Measurements from ENCODE around the gene RAB43.

The RAB43 gene

GRCh38 chr3:129061888-129062834 is 59.4 kb downstream of the RAB43 start:
- Mint-ChIP-seq H3K9me3 (no peaks in the 10 kb centered on the region), H3K36me3 (no peaks in the 10 kb centered on the region), H3K4me1 (no peaks in the 10 kb centered on the region), H3K27ac (no peak overlapping the region), H3K4me3 (no peak overlapping the region)
- ATAC-seq (no peak), DNase-seq (ENCODE audit: low spot score in 2 of 2) (no peak)

DNA sequence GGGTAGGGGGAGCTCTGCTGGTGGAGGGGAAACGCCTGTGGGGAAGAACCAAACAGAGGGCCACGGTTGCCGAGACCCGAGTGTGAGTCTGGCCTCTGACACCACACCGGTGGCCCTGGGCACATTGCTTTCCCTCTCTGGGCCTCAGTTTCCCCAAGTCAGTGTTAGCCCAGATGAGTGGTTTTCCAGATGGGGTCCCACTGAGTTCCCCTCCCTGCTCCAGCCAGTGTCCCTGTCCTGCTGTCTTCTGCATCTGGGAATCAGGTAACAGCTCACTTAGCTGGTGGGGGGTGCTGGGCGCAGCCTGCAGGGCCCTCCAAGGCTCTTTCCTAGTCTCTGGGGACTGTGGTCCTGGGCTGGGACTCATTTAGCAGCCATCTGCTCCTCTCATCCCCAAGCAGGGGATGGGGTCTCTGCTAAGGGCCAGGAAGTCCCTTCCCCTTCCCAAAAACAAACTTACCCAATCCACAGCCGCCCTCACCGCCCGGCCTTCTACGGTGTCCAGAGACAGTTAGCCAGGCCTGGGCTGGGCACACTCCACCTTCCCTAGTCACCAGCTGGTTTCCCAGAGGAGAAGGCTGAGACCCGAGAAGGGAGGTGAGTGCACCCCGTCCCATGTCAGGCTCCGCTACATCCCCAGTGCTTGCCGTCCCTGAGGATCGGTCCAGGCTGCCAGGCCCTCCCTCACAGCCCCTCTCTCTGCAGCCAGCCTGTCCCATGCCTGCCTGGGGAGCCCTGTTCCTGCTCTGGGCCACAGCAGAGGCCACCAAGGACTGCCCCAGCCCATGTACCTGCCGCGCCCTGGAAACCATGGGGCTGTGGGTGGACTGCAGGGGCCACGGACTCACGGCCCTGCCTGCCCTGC is 60.3 kb downstream of the RAB43 start:
- no peak for ATAC-seq
- no peak overlapping the region for H3K4me3 Mint-ChIP-seq
- no peaks in the 10 kb centered on the region for H3K36me3 Mint-ChIP-seq
- no peak overlapping the region for H3K27ac Mint-ChIP-seq
- no peak for DNase-seq (ENCODE audit: low spot score in 2 of 2)
- H3K9me3 Mint-ChIP-seq = no peaks in the 10 kb centered on the region
- no peaks in the 10 kb centered on the region for H3K4me1 Mint-ChIP-seq

DNA sequence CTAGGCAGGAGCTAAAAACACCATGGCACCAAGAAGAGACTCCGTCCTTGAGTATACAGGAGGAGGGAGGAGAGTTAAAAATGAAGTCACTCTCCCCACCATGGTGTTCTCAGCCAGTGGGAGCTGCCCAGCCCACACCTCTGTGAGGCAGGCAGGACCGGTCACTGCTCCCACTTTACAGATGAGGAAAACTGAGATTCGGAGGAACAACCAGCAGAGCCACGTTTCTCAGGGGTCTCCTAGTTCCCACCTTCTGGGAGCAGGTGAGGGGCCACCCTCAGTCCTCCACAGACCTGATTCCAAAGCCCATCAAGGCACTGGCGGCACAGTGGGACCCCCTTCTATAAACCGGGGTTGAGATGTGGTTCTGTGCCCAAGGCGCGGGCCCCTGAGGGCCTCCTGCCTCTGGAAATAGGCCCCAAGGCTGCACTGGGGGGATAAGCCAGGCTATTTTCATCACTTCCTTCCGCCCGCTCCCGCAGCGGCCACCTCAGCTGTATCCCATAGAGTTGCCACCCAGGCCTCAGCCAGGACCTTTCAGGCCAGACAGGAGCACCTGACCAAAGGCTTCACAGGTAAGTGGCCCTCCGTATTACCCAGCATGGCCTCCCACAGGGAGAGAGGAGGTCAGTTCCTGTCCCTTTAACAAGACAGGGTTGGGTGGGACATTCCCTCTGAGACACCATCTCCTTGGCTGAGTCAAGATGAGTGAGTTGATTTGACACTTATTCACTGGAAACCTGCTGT is 61.2 kb downstream of the RAB43 start, which contains the start of gene GP9:
Gene GP9, plus strand, starts transcription at position 504 of the 747 bp plus-strand sequence. CDS start 961 bp downstream, outside the sequence.
- no peaks in the 10 kb centered on the region for H3K36me3 Mint-ChIP-seq
- H3K4me1 Mint-ChIP-seq = no peaks in the 10 kb centered on the region
- H3K4me3 Mint-ChIP-seq = no peak within 1 kb of the TSS
- no peak for DNase-seq (ENCODE audit: low spot score in 2 of 2)
- H3K27ac Mint-ChIP-seq = no peak within 1 kb of the TSS
- no peaks in the 10 kb centered on the region for H3K9me3 Mint-ChIP-seq
- peak; percentile 56 for ATAC-seq

- Mint-ChIP-seq H3K27ac (no peak overlapping the region), H3K9me3 (no peaks in the 10 kb centered on the region), H3K4me3 (no peak overlapping the region), H3K4me1 (no peaks in the 10 kb centered on the region), H3K36me3 (no peaks in the 10 kb centered on the region)
- ATAC-seq = no peak
- no peak for DNase-seq (ENCODE audit: low spot score in 2 of 2)
These were observed 62.2 kb downstream of the RAB43 start for GRCh38 chr3:129059311-129059958.

- peak; percentile 40 for ATAC-seq
- Mint-ChIP-seq H3K36me3 (no peaks in the 10 kb centered on the region), H3K9me3 (no peaks in the 10 kb centered on the region), H3K27ac (no peak overlapping the region), H3K4me3 (no peak overlapping the region), H3K4me1 (peaks cover 3% of the 10 kb centered on the region)
- no peak for DNase-seq (ENCODE audit: low spot score in 2 of 2)
These were observed 63.0 kb downstream of the RAB43 start for GRCh38 chr3:129058441-129059200.

GRCh38 chr3:129057249-129057648 is 64.4 kb downstream of the RAB43 start:
- Mint-ChIP-seq H3K4me1 (peaks cover 7% of the 10 kb centered on the region), H3K36me3 (no peaks in the 10 kb centered on the region), H3K9me3 (no peaks in the 10 kb centered on the region), H3K27ac (no peak overlapping the region), H3K4me3 (no peak overlapping the region)
- no peak for ATAC-seq
- no peak for DNase-seq (ENCODE audit: low spot score in 2 of 2)

- Mint-ChIP-seq H3K27ac (no peak overlapping the region), H3K9me3 (no peaks in the 10 kb centered on the region), H3K4me3 (no peak overlapping the region), H3K4me1 (peaks cover 7% of the 10 kb centered on the region), H3K36me3 (no peaks in the 10 kb centered on the region)
- DNase-seq (ENCODE audit: low spot score in 2 of 2) (no peak), ATAC-seq (no peak)
These were observed 65.0 kb downstream of the RAB43 start for GRCh38 chr3:129056451-129057173.

- H3K27ac Mint-ChIP-seq = no peak overlapping the region
- H3K9me3 Mint-ChIP-seq = no peaks in the 10 kb centered on the region
- no peak for DNase-seq (ENCODE audit: low spot score in 2 of 2)
These were observed 66.9 kb downstream of the RAB43 start for GRCh38 chr3:129054605-129055104.

GRCh38 chr3:129052675-129053074 is 68.9 kb downstream of the RAB43 start:
- no peak overlapping the region for H3K4me3 Mint-ChIP-seq
- no peak for ATAC-seq
- H3K4me1 Mint-ChIP-seq = peaks cover 7% of the 10 kb centered on the region
- peaks cover 4% of the 10 kb centered on the region for H3K9me3 Mint-ChIP-seq
- no peaks in the 10 kb centered on the region for H3K36me3 Mint-ChIP-seq
- no peak for DNase-seq (ENCODE audit: low spot score in 2 of 2)
- peak overlapping the region; percentile 66 for H3K27ac Mint-ChIP-seq

More at GRCh38 chr3:129054605-129055104, 66.9 kb downstream of the RAB43 start:
- Mint-ChIP-seq H3K4me1 (peaks cover 7% of the 10 kb centered on the region), H3K36me3 (no peaks in the 10 kb centered on the region), H3K4me3 (no peak overlapping the region)
- no peak for ATAC-seq

GRCh38 chr3:129051871-129052340 is 69.7 kb downstream of the RAB43 start:
- H3K36me3 Mint-ChIP-seq = no peaks in the 10 kb centered on the region
- DNase-seq (ENCODE audit: low spot score in 2 of 2) = no peak
- ATAC-seq = no peak
- H3K9me3 Mint-ChIP-seq = peaks cover 4% of the 10 kb centered on the region
- no peak overlapping the region for H3K27ac Mint-ChIP-seq
- H3K4me1 Mint-ChIP-seq = peaks cover 7% of the 10 kb centered on the region
- H3K4me3 Mint-ChIP-seq = no peak overlapping the region

GRCh38 chr3:129050556-129051295 is 70.9 kb downstream of the RAB43 start:
- Mint-ChIP-seq H3K36me3 (no peaks in the 10 kb centered on the region), H3K4me3 (no peak overlapping the region), H3K9me3 (peaks cover 4% of the 10 kb centered on the region), H3K27ac (no peak overlapping the region), H3K4me1 (peaks cover 7% of the 10 kb centered on the region)
- ATAC-seq (no peak), DNase-seq (ENCODE audit: low spot score in 2 of 2) (no peak)

DNA sequence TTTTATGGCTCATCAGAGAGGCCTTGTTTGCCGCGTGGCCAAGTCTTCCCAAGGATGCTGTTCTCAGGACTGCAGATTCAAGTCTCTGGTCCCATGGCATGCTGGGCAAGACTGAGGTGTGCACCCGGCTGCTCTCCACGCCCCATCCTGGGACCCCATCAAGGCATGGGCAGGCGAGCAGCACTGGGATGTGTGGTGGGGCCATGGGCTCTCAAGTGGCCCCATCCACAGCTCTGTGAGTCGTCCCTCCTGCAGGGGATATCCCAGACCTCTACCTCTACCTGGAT is 74.1 kb downstream of the RAB43 start:
- Mint-ChIP-seq H3K36me3 (no peaks in the 10 kb centered on the region), H3K9me3 (peaks cover 4% of the 10 kb centered on the region), H3K4me3 (no peak overlapping the region), H3K27ac (no peak overlapping the region), H3K4me1 (no peaks in the 10 kb centered on the region)
- ATAC-seq (no peak), DNase-seq (ENCODE audit: low spot score in 2 of 2) (no peak)

Data from stimulated activated effector memory CD8-positive, alpha-beta T cell treated with anti-CD3 and anti-CD28 coated beads, Interleukin-12 subunit alpha, Interleukin-12 subunit beta, amount 100 ng/mL, for 72 hours (primary cell).